K562 (cell line): ENCODE measurements around the gene CREB3L1. TPM values are rescaled to one million over a fixed set of nuclear protein-coding genes. Genes with fewer than 3 reads are reported as not detected.

ENCODE experiments used
- ATAC-seq: fragments of 200-7000 bp; cut with Tn5 transposase; 3 replicates; pipeline ENCODE4 v1.9.1; 2020; ENCODE audit warnings: moderate library complexity
- BruUV-seq: library from RNA; stranded (reverse); fragments of 400-500 nt; replicated peaks from 2 replicates; lab custom pipeline; 2021; lab: Mats Ljungman, UMichigan
- CTCF ChIA-PET: fragments of 300-600 bp; formaldehyde crosslinking; extraction: SDS; loops from one replicate; lab custom pipeline; 2021; ENCODE audit warnings: low intra/inter-chr PET ratio; lab: Yijun Ruan, JAX
- POLR2A ChIA-PET: fragments of 300-600, 350-650 bp; sonication (Branson Sonifier 250); formaldehyde crosslinking; extraction: SDS; loops from one replicate; lab custom pipeline; 2021; ENCODE audit warnings: antibody characterized with exemption, inconsistent platforms; lab: Yijun Ruan, JAX
- DNase-seq, 4 experiments: peaks; one replicate each; pipeline versions ENCODE4 v3.0.0 to v3.0.0-alpha.2; 2011 to 2018; ENCODE audit warnings: low spot score in 3 of 4, mixed read lengths in 3 of 4; ENCODE audit errors: extremely low read depth in 1 of 4
- FAIRE-seq: peaks from 2 replicates; lab custom pipeline; 2011; peaks lifted over from hg19 to GRCh38; lab: Jason Lieb, UNC
- H2AFZ ChIP-seq: 2 replicates; pipeline ENCODE4 v1.6.0; 2011; ENCODE audit warnings: low read depth, low read length, control low read depth, inconsistent platforms
- H3K27ac ChIP-seq: fragments of 200-600 bp; 3 replicates; pipeline ENCODE4 v1.8.0; 2011; ENCODE audit warnings: low read depth, mild to moderate bottlenecking, control low read depth, inconsistent platforms, low read length, moderate library complexity, mixed read lengths; ENCODE audit errors: extremely low read depth
- H3K27me3 ChIP-seq, 2 experiments: fragments of 300-600 bp in 1 of 2; 2 replicates in 1 of 2; 3 replicates in 1 of 2; pipeline versions ENCODE4 v1.6.0 to v1.8.0; 2011; ENCODE audit warnings: inconsistent platforms in 2 of 2, low read length in 2 of 2, mild to moderate bottlenecking in 1 of 2, mixed read lengths in 1 of 2, moderate library complexity in 1 of 2; ENCODE audit not compliant: control insufficient read depth in 2 of 2, insufficient read depth in 2 of 2
- H3K36me3 ChIP-seq: fragments of 300-600 bp; 3 replicates; pipeline ENCODE4 v1.8.0; 2011; ENCODE audit warnings: mild to moderate bottlenecking, low read length, inconsistent platforms; ENCODE audit not compliant: control insufficient read depth, insufficient read depth
- H3K4me1 ChIP-seq, 2 experiments: fragments of 200-600 bp in 1 of 2; replicated peaks in 1 of 2; 2 replicates in 1 of 2; 3 replicates in 1 of 2; pipeline versions ENCODE4 v1.5.1 to v1.8.0; 2011; ENCODE audit warnings: inconsistent platforms in 2 of 2, low read length in 2 of 2, mild to moderate bottlenecking in 1 of 2, mixed read lengths in 1 of 2, moderate library complexity in 1 of 2; ENCODE audit not compliant: control insufficient read depth in 2 of 2, insufficient read depth in 2 of 2
- H3K4me2 ChIP-seq: 2 replicates; pipeline ENCODE4 v1.6.1; 2011; ENCODE audit warnings: low read length, control low read depth, inconsistent platforms, mixed read lengths; ENCODE audit not compliant: insufficient read depth
- H3K4me3 ChIP-seq: fragments of 200-600 bp; sonication (generic), shearing (Covaris generic); 2 replicates; pipeline ENCODE4 v1.5.1; 2016; ENCODE audit warnings: control low read depth, inconsistent platforms
- H3K79me2 ChIP-seq: fragments of 200-600 bp; 3 replicates; pipeline ENCODE4 v1.8.0; 2011; ENCODE audit warnings: low read length, inconsistent platforms; ENCODE audit not compliant: control insufficient read depth, insufficient read depth
- H3K9ac ChIP-seq, 2 experiments: 2 replicates each; pipeline versions ENCODE4 v1.6.0 to v1.6.1; 2011; ENCODE audit warnings: low read depth in 2 of 2, low read length in 2 of 2, control low read depth in 1 of 2, inconsistent platforms in 1 of 2, mild to moderate bottlenecking in 1 of 2, mixed read lengths in 1 of 2; ENCODE audit not compliant: insufficient read depth in 1 of 2
- H3K9me1 ChIP-seq: one replicate; pipeline ENCODE4 v1.6.0; 2011; ENCODE audit warnings: inconsistent platforms, mild to moderate bottlenecking, low read length, moderate library complexity; ENCODE audit not compliant: control insufficient read depth, insufficient read depth
- H3K9me3 ChIP-seq: replicated peaks from 2 replicates; pipeline ENCODE4 v1.5.1; 2011; ENCODE audit warnings: low read depth, low read length, inconsistent platforms; ENCODE audit not compliant: control insufficient read depth, insufficient read depth
- H4K20me1 ChIP-seq: replicated peaks from 2 replicates; pipeline ENCODE4 v1.6.1; 2011; ENCODE audit warnings: low read length, inconsistent platforms, mixed read lengths; ENCODE audit not compliant: control insufficient read depth, insufficient read depth
- BACH1 ChIP-seq: fragments of 200-800 bp; sonication (Bioruptor generic); IDR thresholded peaks from 2 replicates; pipeline ENCODE4 v1.6.1; 2016; ENCODE audit warnings: missing genetic modification characterization, missing compliant biosample characterization
- BRD9 ChIP-seq: fragments of 450-650 bp; IDR thresholded peaks from 2 replicates; pipeline ENCODE4 v1.6.1; 2018; ENCODE audit warnings: low read depth; ENCODE audit not compliant: partially characterized antibody
- CREB1 ChIP-seq, 2 experiments: sonication (generic) in 1 of 2; formaldehyde crosslinking in 1 of 2; IDR thresholded peaks; 2 replicates each; pipeline versions ENCODE4 v1.6.1 to v1.8.0; 2012 to 2022; ENCODE audit warnings: inconsistent platforms in 1 of 2, mild to moderate bottlenecking in 1 of 2, missing genetic modification reagents in 1 of 2, moderate library complexity in 1 of 2
- NFATC3 ChIP-seq: fragments of 450-650 bp; IDR thresholded peaks from 2 replicates; pipeline ENCODE4 v1.6.1; 2017; ENCODE audit warnings: mild to moderate bottlenecking
- NFRKB ChIP-seq: fragments of 450-650 bp; IDR thresholded peaks from 2 replicates; pipeline ENCODE4 v1.6.1; 2016; ENCODE audit warnings: low read depth
- SAP30 ChIP-seq: fragments of 200-600 bp; sonication (generic); IDR thresholded peaks from 2 replicates; pipeline ENCODE4 v1.6.1; 2012; ENCODE audit warnings: borderline replicate concordance, low read depth, mild to moderate bottlenecking, moderate library complexity, low read length, control low read depth, inconsistent platforms; ENCODE audit not compliant: insufficient read depth, poor library complexity, severe bottlenecking
- ZBTB40 ChIP-seq, 2 experiments: fragments of 450-650 bp in 1 of 2; sonication (generic) in 1 of 2; formaldehyde crosslinking in 1 of 2; IDR thresholded peaks; 2 replicates each; pipeline versions ENCODE4 v1.7.1 to v1.9.0; 2016 to 2022; ENCODE audit warnings: inconsistent platforms in 1 of 2, mild to moderate bottlenecking in 1 of 2, missing genetic modification reagents in 1 of 2
- ZNF740 ChIP-seq, 3 experiments: fragments of 200-800 bp in 1 of 3; sonication (Bioruptor generic) in 1 of 3; sonication (generic) in 1 of 3; formaldehyde crosslinking in 1 of 3; IDR thresholded peaks; 2 replicates each; pipeline versions ENCODE4 v1.6.1 to v1.8.0; 2016 to 2022; ENCODE audit warnings: mild to moderate bottlenecking in 2 of 3, missing compliant biosample characterization in 2 of 3, missing genetic modification characterization in 2 of 3, missing genetic modification reagents in 1 of 3
- WGBS: fragments of 100-300 bp; shearing (Covaris generic); methylation state at CpG from one replicate; pipeline ENCODE4 v1.1.6; 2016; ENCODE audit warnings: low coverage, mixed read lengths; ENCODE audit not compliant: insufficient coverage; ENCODE audit errors: missing lambda C conversion rate; 5-methylcytosine and 5-hydroxymethylcytosine counted together
- in situ Hi-C: fragments of 300-500 bp; cut with MboI; formaldehyde crosslinking; loops from 4 replicates; pipeline ENCODE4 v1.15.0; 2018; ENCODE audit warnings: inconsistent platforms, mixed read lengths
- intact Hi-C: fragments of 100-400 bp; cut with micrococcal nuclease; formaldehyde crosslinking; loops from 2 replicates; pipeline ENCODE4 v1.14.2; 2022
- polyA plus RNA-seq, 8 experiments: library from polyadenylated mRNA; depleted of rRNA in 4 of 8; stranded (reverse) in 5 of 8; unstranded in 3 of 8; fragments of >200 nt; fragmentation: Nextera tagmentation in 2 of 8; fragmentation: Illumina TruSeq in 1 of 8; extraction: Ambion mirVana in 2 of 8; extraction: Trizol in 1 of 8; gene quantifications; 2 replicates each; pipeline versions ENCODE4 v1.2.1 to v1.2.3, GENCODE V29; 2011 to 2014; ENCODE audit warnings: inconsistent platforms in 1 of 8, missing spikeins in 1 of 8
- total RNA-seq, 7 experiments: library from RNA; depleted of rRNA in 6 of 7; stranded (reverse); fragments of >200 nt in 6 of 7; fragmentation: Illumina TruSeq in 2 of 7; extraction: Trizol in 2 of 7; gene quantifications; 2 replicates each; pipeline versions ENCODE4 v1.2.1 to v1.2.3, GENCODE V29; 2011 to 2021; ENCODE audit warnings: low replicate concordance in 1 of 7

Gene CREB3L1
- total and polyA plus RNA-seq, 9 of the 15 experiments (the other 6 are each of a cell fraction or from before 2014, with no cell fraction given): 1.2 to 27.6 (median 3.7) TPM

DNA sequence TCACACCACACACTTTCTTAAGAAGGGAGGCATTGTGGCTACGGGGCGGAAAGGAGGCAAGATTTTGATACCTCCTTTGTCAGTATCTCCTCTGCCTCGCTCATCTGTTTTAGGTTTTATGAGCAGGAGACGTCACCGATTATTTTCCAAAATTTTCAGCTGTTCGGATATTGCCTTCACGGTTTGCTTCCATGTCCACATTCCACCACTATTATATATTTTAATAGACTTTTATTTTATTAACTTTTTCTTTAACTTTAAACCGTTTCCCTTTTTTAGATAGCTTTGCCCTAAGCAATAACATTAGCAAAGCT is 33.7 kb upstream of the CREB3L1 start:
- intact Hi-C loops (loop anchor here (2.0 kb wide), 2 partner anchors 35 to 53 kb away; no protein-coding TSS in a partner anchor), in situ Hi-C loops (loop anchor here (10.0 kb wide), 1 partner anchor 71 kb away; no protein-coding TSS in a partner anchor)
- ATAC-seq: no peak
- POLR2A ChIA-PET: interaction anchor here (0.6 to 2.6 kb wide), 31 partner anchors 12 to 345 kb away, joined by 3 to 12 read pairs (median 4); partner anchors contain the start of gene CREB3L1
- Histone ChIP-seq H2AFZ (peak overlapping the region; percentile 81), H3K27me3 (no peaks in the 10 kb centered on the region), H3K4me3 (peak overlapping the region; percentile 48), H3K4me1 (peaks cover 36 to 51% of the 10 kb centered on the region in 2 experiments), H3K4me2 (peak overlapping the region; percentile 97), H3K79me2 (peaks cover 19% of the 10 kb centered on the region; the same call in 2 of the 3 replicates), H4K20me1 (no peaks in the 10 kb centered on the region), H3K9ac (peak overlapping the region; percentile 92 to 93), H3K9me1 (no peaks in the 10 kb centered on the region), H3K9me3 (no peaks in the 10 kb centered on the region), H3K27ac (peak overlapping the region; percentile 98), H3K36me3 (peaks cover 4% of the 10 kb centered on the region; the same call in 1 of the 3 replicates)
- DNase-seq: no peak
- 3% methylated on average over 8 of the region's 8 CpGs for WGBS
- BruUV-seq: TSS peak; percentile 91
- CTCF ChIA-PET: no interaction called here
- no peak for FAIRE-seq
- TF ChIP-seq CREB1 (IDR thresholded peaks at IDR 0.05): no peak
- 0 out of 2 replicates have a peak, but pooled peaks have one; percentile 24 for TF ChIP-seq CREB1 (CRISPR knock-in tag; IDR thresholded peaks at IDR 0.05)
- TF ChIP-seq NFRKB: peak; percentile 67
- TF ChIP-seq BACH1 (tag): 0 out of 2 replicates have a peak, but pooled peaks have one; percentile 29
- 0 out of 2 replicates have a peak, but pooled peaks have one; percentile 74 for TF ChIP-seq NFATC3
- TF ChIP-seq SAP30: peak; percentile 11
- peak; percentile 74 for TF ChIP-seq BRD9
- TF ChIP-seq ZNF740 (CRISPR knock-in tag; IDR thresholded peaks at IDR 0.05): 0 out of 2 replicates have a peak, but pooled peaks have one; percentile 3
- TF ChIP-seq ZNF740 (tag; IDR thresholded peaks at IDR 0.05): no peak
- 0 out of 2 replicates have a peak, but pooled peaks have one; percentile 13 for TF ChIP-seq ZBTB40 (IDR thresholded peaks at IDR 0.05)
- TF ChIP-seq ZBTB40 (CRISPR knock-in tag; IDR thresholded peaks at IDR 0.05): no peak
